ENCODE data around the gene MICAL3.

Gene MICAL3

GRCh38 chr22:17822087-17822486 lies 202.3 kb downstream of the MICAL3 start:
- H3K9me3 ChIP-seq (ENCODE audit: low read depth, low read length), result no peaks in the 10 kb centered on the region
- H3K9ac ChIP-seq (ENCODE audit: insufficient read length), result no peak overlapping the region
- TF ChIP-seq FOXP2 (optimal IDR thresholded peaks at IDR 0.05; ENCODE audit: control extremely low read depth, extremely low read length, insufficient read depth), result no peak
- no peak for TF ChIP-seq EZH2 (IDR thresholded peaks at IDR 0.05)
- TF ChIP-seq POLR2AphosphoS5 (IDR thresholded peaks at IDR 0.05; ENCODE audit: borderline replicate concordance, low read depth, low read length), result no peak
- no peak overlapping the region for H3K4me3 ChIP-seq
- DNase-seq (ENCODE audit: low read depth, low spot score), result no peak
- no peaks in the 10 kb centered on the region; the same call in 1 of the 2 replicates for H3K36me3 ChIP-seq (ENCODE audit: insufficient read depth, low read length)
- H3K27ac ChIP-seq, result no peak overlapping the region

- Histone ChIP-seq H3K27ac (no peak overlapping the region), H3K9me3 (ENCODE audit: low read depth, low read length) (no peaks in the 10 kb centered on the region), H3K9ac (ENCODE audit: insufficient read length) (no peak overlapping the region), H3K4me3 (no peak overlapping the region), H3K36me3 (ENCODE audit: insufficient read depth, low read length) (peaks cover 4% of the 10 kb centered on the region; the same call in 1 of the 2 replicates)
- DNase-seq (ENCODE audit: low read depth, low spot score), result no peak
- TF ChIP-seq POLR2AphosphoS5 (IDR thresholded peaks at IDR 0.05; ENCODE audit: borderline replicate concordance, low read depth, low read length) (no peak), EZH2 (IDR thresholded peaks at IDR 0.05) (no peak), FOXP2 (optimal IDR thresholded peaks at IDR 0.05; ENCODE audit: control extremely low read depth, extremely low read length, insufficient read depth) (no peak)
These were observed 203.4 kb downstream of the MICAL3 start for GRCh38 chr22:17820879-17821439.

DNA sequence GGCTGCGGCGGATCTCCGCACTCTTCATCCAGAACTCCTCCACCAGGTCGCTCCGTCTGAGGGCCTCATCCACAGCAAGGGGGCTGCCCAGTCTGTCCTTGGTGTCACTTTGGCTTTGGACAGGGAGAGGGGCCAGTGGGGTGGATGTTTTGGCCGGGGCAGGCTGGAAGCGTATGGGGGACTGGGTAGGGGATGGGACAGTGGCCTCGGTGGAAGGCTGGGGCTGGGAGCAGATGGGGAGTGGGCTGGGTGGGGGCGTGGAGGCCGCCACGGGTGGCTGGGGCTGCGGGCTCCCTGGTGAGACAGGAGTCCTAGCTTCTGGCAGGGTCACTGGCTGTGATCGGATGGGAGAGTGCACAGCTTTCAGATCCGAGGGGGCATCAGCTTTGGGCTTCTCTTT lies 205.7 kb downstream of the MICAL3 start:
- DNase-seq (ENCODE audit: low read depth, low spot score), result no peak
- H3K9me3 ChIP-seq (ENCODE audit: low read depth, low read length), result no peaks in the 10 kb centered on the region
- no peak overlapping the region for H3K27ac ChIP-seq
- H3K36me3 ChIP-seq (ENCODE audit: insufficient read depth, low read length), result peaks cover 4% of the 10 kb centered on the region; the same call in 1 of the 2 replicates
- H3K4me3 ChIP-seq, result no peak overlapping the region
- TF ChIP-seq FOXP2 (optimal IDR thresholded peaks at IDR 0.05; ENCODE audit: control extremely low read depth, extremely low read length, insufficient read depth) (no peak), POLR2AphosphoS5 (IDR thresholded peaks at IDR 0.05; ENCODE audit: borderline replicate concordance, low read depth, low read length) (no peak), EZH2 (IDR thresholded peaks at IDR 0.05) (no peak)
- no peak overlapping the region for H3K9ac ChIP-seq (ENCODE audit: insufficient read length)

GRCh38 chr22:17818180-17818579 lies 206.2 kb downstream of the MICAL3 start:
- TF ChIP-seq FOXP2 (optimal IDR thresholded peaks at IDR 0.05; ENCODE audit: control extremely low read depth, extremely low read length, insufficient read depth) (no peak), POLR2AphosphoS5 (IDR thresholded peaks at IDR 0.05; ENCODE audit: borderline replicate concordance, low read depth, low read length) (no peak), EZH2 (IDR thresholded peaks at IDR 0.05) (no peak)

GRCh38 chr22:17817511-17818065 lies 206.8 kb downstream of the MICAL3 start:
- no peaks in the 10 kb centered on the region for H3K9me3 ChIP-seq (ENCODE audit: low read depth, low read length)
- H3K27ac ChIP-seq, result no peak overlapping the region
- peaks cover 4% of the 10 kb centered on the region; the same call in 1 of the 2 replicates for H3K36me3 ChIP-seq (ENCODE audit: insufficient read depth, low read length)
- DNase-seq (ENCODE audit: low read depth, low spot score), result no peak
- no peak overlapping the region for H3K4me3 ChIP-seq
- no peak for TF ChIP-seq POLR2AphosphoS5 (IDR thresholded peaks at IDR 0.05; ENCODE audit: borderline replicate concordance, low read depth, low read length)
- TF ChIP-seq EZH2 (IDR thresholded peaks at IDR 0.05), result no peak
- TF ChIP-seq FOXP2 (optimal IDR thresholded peaks at IDR 0.05; ENCODE audit: control extremely low read depth, extremely low read length, insufficient read depth), result no peak
- H3K9ac ChIP-seq (ENCODE audit: insufficient read length), result no peak overlapping the region

More at GRCh38 chr22:17818180-17818579, 206.2 kb downstream of the MICAL3 start:
- no peak for DNase-seq (ENCODE audit: low read depth, low spot score)
- Histone ChIP-seq H3K27ac (no peak overlapping the region), H3K9me3 (ENCODE audit: low read depth, low read length) (no peaks in the 10 kb centered on the region), H3K4me3 (no peak overlapping the region), H3K9ac (ENCODE audit: insufficient read length) (no peak overlapping the region), H3K36me3 (ENCODE audit: insufficient read depth, low read length) (peaks cover 4% of the 10 kb centered on the region; the same call in 1 of the 2 replicates)

- no peak for DNase-seq (ENCODE audit: low read depth, low spot score)
- no peak for TF ChIP-seq EZH2 (IDR thresholded peaks at IDR 0.05)
- TF ChIP-seq FOXP2 (optimal IDR thresholded peaks at IDR 0.05; ENCODE audit: control extremely low read depth, extremely low read length, insufficient read depth), result no peak
- H3K4me3 ChIP-seq, result no peak overlapping the region
- no peak overlapping the region for H3K9ac ChIP-seq (ENCODE audit: insufficient read length)
- peaks cover 4% of the 10 kb centered on the region; the same call in 1 of the 2 replicates for H3K36me3 ChIP-seq (ENCODE audit: insufficient read depth, low read length)
- no peaks in the 10 kb centered on the region for H3K9me3 ChIP-seq (ENCODE audit: low read depth, low read length)
- H3K27ac ChIP-seq, result no peak overlapping the region
These were observed 207.3 kb downstream of the MICAL3 start for GRCh38 chr22:17817079-17817478.

- no peak for DNase-seq (ENCODE audit: low read depth, low spot score)
These were observed 207.7 kb downstream of the MICAL3 start for GRCh38 chr22:17816649-17817048.

GRCh38 chr22:17815703-17816254 lies 208.6 kb downstream of the MICAL3 start:
- Histone ChIP-seq H3K9ac (ENCODE audit: insufficient read length) (no peak overlapping the region), H3K4me3 (no peak overlapping the region), H3K27ac (no peak overlapping the region), H3K36me3 (ENCODE audit: insufficient read depth, low read length) (peaks cover 4% of the 10 kb centered on the region; the same call in 1 of the 2 replicates), H3K9me3 (ENCODE audit: low read depth, low read length) (no peaks in the 10 kb centered on the region)
- no peak for DNase-seq (ENCODE audit: low read depth, low spot score)
- TF ChIP-seq EZH2 (IDR thresholded peaks at IDR 0.05), result no peak
- TF ChIP-seq POLR2AphosphoS5 (IDR thresholded peaks at IDR 0.05; ENCODE audit: borderline replicate concordance, low read depth, low read length), result no peak
- TF ChIP-seq FOXP2 (optimal IDR thresholded peaks at IDR 0.05; ENCODE audit: control extremely low read depth, extremely low read length, insufficient read depth), result no peak

More at GRCh38 chr22:17816649-17817048, 207.7 kb downstream of the MICAL3 start:
- Histone ChIP-seq H3K27ac (no peak overlapping the region), H3K9me3 (ENCODE audit: low read depth, low read length) (no peaks in the 10 kb centered on the region), H3K9ac (ENCODE audit: insufficient read length) (no peak overlapping the region), H3K36me3 (ENCODE audit: insufficient read depth, low read length) (peaks cover 4% of the 10 kb centered on the region; the same call in 1 of the 2 replicates), H3K4me3 (no peak overlapping the region)
- no peak for TF ChIP-seq FOXP2 (optimal IDR thresholded peaks at IDR 0.05; ENCODE audit: control extremely low read depth, extremely low read length, insufficient read depth)
- TF ChIP-seq POLR2AphosphoS5 (IDR thresholded peaks at IDR 0.05; ENCODE audit: borderline replicate concordance, low read depth, low read length), result no peak
- no peak for TF ChIP-seq EZH2 (IDR thresholded peaks at IDR 0.05)
